Measurements from ENCODE around the gene LYSMD4. TPM values are rescaled to one million over a fixed set of nuclear protein-coding genes. Genes with fewer than 3 reads are reported as not detected.

Gene LYSMD4
- total and polyA plus RNA-seq, 2 of the 8 experiments (the other 6 are each of a cell fraction or from before 2014, with no cell fraction given): 7.5 to 17.5 TPM

DNA sequence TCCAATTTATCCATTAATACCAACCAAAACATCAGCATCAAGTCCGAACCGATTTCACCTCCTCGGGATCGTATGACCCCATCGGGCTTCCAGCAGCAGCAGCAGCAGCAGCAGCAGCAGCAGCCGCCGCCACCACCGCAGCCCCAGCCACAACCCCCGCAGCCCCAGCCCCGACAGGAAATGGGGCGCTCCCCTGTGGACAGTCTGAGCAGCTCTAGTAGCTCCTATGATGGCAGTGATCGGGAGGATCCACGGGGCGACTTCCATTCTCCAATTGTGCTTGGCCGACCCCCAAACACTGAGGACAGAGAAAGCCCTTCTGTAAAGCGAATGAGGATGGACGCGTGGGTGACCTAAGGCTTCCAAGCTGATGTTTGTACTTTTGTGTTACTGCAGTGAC is 20.8 kb downstream of the LYSMD4 start:
- Histone ChIP-seq H3K9ac (replicated peaks in 1 of 4; ENCODE audit: extremely low read depth in 1 of 4, low read depth in 3 of 4, low read length in 3 of 4) (no peak overlapping the region), H4K91ac (replicated peaks; ENCODE audit: insufficient read length, low read length) (no peak overlapping the region), H3K23ac (ENCODE audit: insufficient read length) (no peak overlapping the region), H3K27ac (ENCODE audit: low read depth, low read length) (no peak overlapping the region), H3K18ac (ENCODE audit: extremely low read depth, low read length) (no peak overlapping the region), H4K8ac (ENCODE audit: extremely low read depth, insufficient read depth, low read length) (no peak overlapping the region; the same call in 1 of the 2 replicates), H2AK5ac (ENCODE audit: low read depth, low read length) (no peak overlapping the region), H3K56ac (replicated peaks; ENCODE audit: insufficient read length, low read depth, low read length) (no peak overlapping the region), H2AFZ (ENCODE audit: low read length) (no peak overlapping the region), H3K79me2 (ENCODE audit: control insufficient read depth in 1 of 2, insufficient read depth in 2 of 2, low read length in 2 of 2) (no peaks in the 10 kb centered on the region), H3K4me1 (replicated peaks in 1 of 4; ENCODE audit: control insufficient read depth in 3 of 4, insufficient read depth in 4 of 4, low read length in 3 of 4) (peaks cover 0 to 2% (median under 1%) of the 10 kb centered on the region in 4 experiments; a peak in 4 of 7 replicates), H3K27me3 (replicated peaks in 1 of 4; ENCODE audit: control insufficient read depth in 3 of 4, extremely low read depth in 1 of 4, insufficient read depth in 3 of 4, low read length in 3 of 4) (no peaks in the 10 kb centered on the region), H2BK15ac (ENCODE audit: low read length) (no peak overlapping the region), H2BK12ac (ENCODE audit: low read depth, low read length) (no peak overlapping the region), H3K14ac (ENCODE audit: insufficient read length) (no peak overlapping the region), H3K36me3 (ENCODE audit: control insufficient read depth in 2 of 4, insufficient read depth in 4 of 4, low read length in 3 of 4) (peaks cover 0 to 13% (median 7%) of the 10 kb centered on the region in 4 experiments; a peak in 5 of 8 replicates), H4K20me1 (replicated peaks in 1 of 2; ENCODE audit: control insufficient read depth in 1 of 2, insufficient read depth in 2 of 2, low read length in 2 of 2) (no peaks in the 10 kb centered on the region), H3K4ac (replicated peaks; ENCODE audit: insufficient read length, low read depth, low read length) (no peak overlapping the region), H3K4me3 (ENCODE audit: extremely low read depth in 1 of 4, insufficient read depth in 2 of 4, low read depth in 3 of 4, low read length in 4 of 4) (no peak overlapping the region), H3K9me3 (ENCODE audit: insufficient read depth in 2 of 2, low read depth in 1 of 2, low read length in 1 of 2) (no peaks in the 10 kb centered on the region), H4K5ac (ENCODE audit: insufficient read length, low read depth, low read length) (no peak overlapping the region), H3K23me2 (ENCODE audit: low read depth, low read length) (no peaks in the 10 kb centered on the region), H2BK120ac (replicated peaks; ENCODE audit: low read depth, low read length) (no peak overlapping the region), H2BK20ac (ENCODE audit: low read length) (no peak overlapping the region), H2BK5ac (ENCODE audit: low read depth, low read length) (no peak overlapping the region), H3K4me2 (ENCODE audit: insufficient read depth in 1 of 2, low read depth in 2 of 2, low read length in 2 of 2) (no peak overlapping the region), H3K79me1 (ENCODE audit: low read depth, low read length) (no peaks in the 10 kb centered on the region; the same call in none of the 2 replicates)
- 88% methylated on average over 18 of the region's 18 CpGs; no CpG with 5 or more reads in 1 of the 2 experiments for WGBS, 2 experiments (ENCODE audit: extremely low coverage in 1 of 2, insufficient coverage in 1 of 2, insufficient read length in 1 of 2, insufficient replicate concordance in 2 of 2, low coverage in 1 of 2, low lambda C conversion rate in 2 of 2, missing lambda C conversion rate in 1 of 2)
- DNase-seq (ENCODE audit: low read depth in 1 of 2, low spot score in 2 of 2): no peak
- FAIRE-seq: no peak
- no peak for TF ChIP-seq SIN3A (conservative IDR thresholded peaks at IDR 0.05 in 1 of 2, IDR thresholded peaks at IDR 0.05 in 1 of 2; ENCODE audit: low read depth in 1 of 2, low read length in 2 of 2)
- CTCF ChIA-PET (ENCODE audit: partially characterized antibody): interaction anchor here (0.7 to 8.4 kb wide), 5 partner anchors 9 to 440 kb away, joined by 4 to 51 read pairs (median 7); no protein-coding TSS in a partner anchor
- POLR2A ChIA-PET (ENCODE audit: partially characterized antibody): interaction anchor here (0.8 kb wide), 1 partner anchor 11 kb away, joined by 3 read pairs; no protein-coding TSS in a partner anchor

All from H1 (cell line).